ENCODE results near the gene PCK1. TPM values are rescaled to one million over a fixed set of nuclear protein-coding genes. Genes with fewer than 3 reads are reported as not detected.

Gene PCK1
- total RNA-seq, 4 donors from 2014 or later: 16.1 to 131 (median 65.2) TPM

DNA sequence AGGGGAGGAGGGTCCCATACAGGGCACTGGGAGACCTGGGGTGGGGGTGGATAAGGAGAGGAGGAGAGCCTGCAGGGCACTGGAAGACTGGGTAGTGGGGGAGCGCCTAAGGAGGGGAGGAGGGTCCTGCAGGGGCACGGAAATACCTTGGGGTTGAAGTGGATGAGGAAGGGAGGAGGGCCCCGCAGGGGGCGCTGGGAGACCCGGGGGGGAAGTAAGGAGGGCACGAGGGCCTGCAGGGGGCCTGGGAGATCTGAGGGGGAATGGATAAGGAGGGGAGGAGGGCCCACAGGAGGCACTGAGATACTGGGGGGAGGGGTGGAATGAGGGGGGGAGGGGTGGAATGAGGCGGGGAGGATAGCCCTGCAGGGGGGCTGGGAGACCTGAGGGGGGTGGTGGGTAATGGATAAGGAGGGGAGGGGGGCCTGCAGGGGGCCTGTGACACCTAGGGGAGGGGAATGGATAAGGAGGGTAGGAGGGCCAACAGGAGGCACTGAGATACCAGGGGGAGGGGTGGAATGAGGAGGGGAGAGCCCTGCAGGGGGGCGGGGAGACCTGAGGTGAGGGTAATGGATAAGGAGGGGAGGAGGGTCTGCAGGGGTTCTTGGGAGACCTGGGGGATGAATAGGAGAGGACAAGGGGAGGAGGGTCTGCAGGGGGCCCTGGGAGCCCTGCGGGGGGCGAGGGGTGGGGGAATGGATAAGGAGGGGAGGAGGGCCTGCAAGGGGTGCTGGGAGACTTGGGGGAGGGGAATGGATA, 35.4 kb upstream of the PCK1 start:
- Histone ChIP-seq H3K27me3 (no peaks in the 10 kb centered on the region), H3K9me3 (no peaks in the 10 kb centered on the region), H3K4me3 (no peak overlapping the region), H3K36me3 (no peaks in the 10 kb centered on the region), H3K27ac (no peak overlapping the region), H3K4me1 (no peaks in the 10 kb centered on the region)
- TF ChIP-seq POLR2A (IDR thresholded peaks at IDR 0.05) (no peak), EP300 (IDR thresholded peaks at IDR 0.05) (no peak)
- TF ChIP-seq, protein P1, sequence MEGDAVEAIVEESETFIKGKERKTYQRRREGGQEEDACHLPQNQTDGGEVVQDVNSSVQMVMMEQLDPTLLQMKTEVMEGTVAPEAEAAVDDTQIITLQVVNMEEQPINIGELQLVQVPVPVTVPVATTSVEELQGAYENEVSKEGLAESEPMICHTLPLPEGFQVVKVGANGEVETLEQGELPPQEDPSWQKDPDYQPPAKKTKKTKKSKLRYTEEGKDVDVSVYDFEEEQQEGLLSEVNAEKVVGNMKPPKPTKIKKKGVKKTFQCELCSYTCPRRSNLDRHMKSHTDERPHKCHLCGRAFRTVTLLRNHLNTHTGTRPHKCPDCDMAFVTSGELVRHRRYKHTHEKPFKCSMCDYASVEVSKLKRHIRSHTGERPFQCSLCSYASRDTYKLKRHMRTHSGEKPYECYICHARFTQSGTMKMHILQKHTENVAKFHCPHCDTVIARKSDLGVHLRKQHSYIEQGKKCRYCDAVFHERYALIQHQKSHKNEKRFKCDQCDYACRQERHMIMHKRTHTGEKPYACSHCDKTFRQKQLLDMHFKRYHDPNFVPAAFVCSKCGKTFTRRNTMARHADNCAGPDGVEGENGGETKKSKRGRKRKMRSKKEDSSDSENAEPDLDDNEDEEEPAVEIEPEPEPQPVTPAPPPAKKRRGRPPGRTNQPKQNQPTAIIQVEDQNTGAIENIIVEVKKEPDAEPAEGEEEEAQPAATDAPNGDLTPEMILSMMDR (IDR thresholded peaks at IDR 0.05): no peak
- WGBS, 2 donors: 75% methylated on average over 9 of the region's 10 CpGs
- no peak for DNase-seq (ENCODE audit: low spot score in 2 of 2)

DNA sequence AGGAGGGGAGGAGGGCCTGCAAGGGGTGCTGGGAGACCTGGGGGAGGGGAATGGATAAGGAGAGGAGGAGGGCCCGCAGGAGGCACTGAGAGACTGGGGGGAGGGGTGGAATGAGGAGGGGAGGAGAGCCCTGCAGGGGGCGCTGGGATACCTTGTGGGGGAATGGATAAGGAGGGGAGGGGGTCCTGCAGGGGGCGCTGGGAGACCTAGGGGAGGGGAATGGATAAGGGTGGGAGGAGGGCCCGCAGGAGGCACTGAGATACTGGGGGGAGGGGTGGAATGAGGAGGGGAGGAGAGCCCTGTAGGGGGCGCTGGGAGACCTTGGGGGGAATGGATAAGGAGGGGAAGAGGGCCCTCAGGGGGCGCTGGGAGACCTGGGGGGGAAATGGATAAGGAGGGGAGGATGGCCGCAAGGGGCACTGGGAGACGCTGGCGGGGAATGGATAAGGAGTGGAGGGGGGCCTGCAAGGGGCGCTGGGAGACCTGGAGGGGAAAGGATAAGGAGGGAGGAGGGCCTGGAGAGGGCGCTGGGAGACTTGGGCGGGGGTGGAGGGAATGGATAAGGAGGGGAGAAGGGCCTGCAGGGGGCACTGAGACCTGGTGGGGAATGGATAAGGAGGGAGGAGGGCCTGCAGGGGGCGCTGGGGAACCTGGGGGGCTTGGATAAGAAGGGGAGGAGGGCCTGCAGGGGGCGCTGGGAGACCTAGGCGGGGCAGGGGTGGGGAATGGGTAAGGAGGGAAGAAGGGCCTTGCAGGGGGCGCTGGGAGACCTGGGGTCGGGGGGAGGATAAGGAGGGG, 34.6 kb upstream of the PCK1 start:
- TF ChIP-seq EP300 (IDR thresholded peaks at IDR 0.05) (no peak), POLR2A (IDR thresholded peaks at IDR 0.05) (no peak)
- TF ChIP-seq, protein P1 (IDR thresholded peaks at IDR 0.05): no peak
- Histone ChIP-seq H3K36me3 (no peaks in the 10 kb centered on the region), H3K4me1 (no peaks in the 10 kb centered on the region), H3K27me3 (no peaks in the 10 kb centered on the region), H3K9me3 (no peaks in the 10 kb centered on the region), H3K4me3 (no peak overlapping the region), H3K27ac (no peak overlapping the region)
- 80 to 81% methylated on average over 17 of the region's 17 CpGs for WGBS, 2 donors
- no peak for DNase-seq (ENCODE audit: low spot score in 2 of 2)

GRCh38 chr20:57526885-57527460, 33.9 kb upstream of the PCK1 start:
- H3K4me3 ChIP-seq: no peak overlapping the region
- no peak overlapping the region for H3K27ac ChIP-seq
- no peak for DNase-seq (ENCODE audit: low spot score in 2 of 2)
- no peaks in the 10 kb centered on the region for H3K4me1 ChIP-seq
- H3K9me3 ChIP-seq: no peaks in the 10 kb centered on the region
- no peaks in the 10 kb centered on the region for H3K36me3 ChIP-seq
- H3K27me3 ChIP-seq: no peaks in the 10 kb centered on the region
- WGBS, 2 donors: 42 to 54% methylated on average over 19 of the region's 19 CpGs
- no peak for TF ChIP-seq POLR2A (IDR thresholded peaks at IDR 0.05)
- TF ChIP-seq EP300 (IDR thresholded peaks at IDR 0.05): no peak
- TF ChIP-seq, protein P1 (IDR thresholded peaks at IDR 0.05): no peak

DNA sequence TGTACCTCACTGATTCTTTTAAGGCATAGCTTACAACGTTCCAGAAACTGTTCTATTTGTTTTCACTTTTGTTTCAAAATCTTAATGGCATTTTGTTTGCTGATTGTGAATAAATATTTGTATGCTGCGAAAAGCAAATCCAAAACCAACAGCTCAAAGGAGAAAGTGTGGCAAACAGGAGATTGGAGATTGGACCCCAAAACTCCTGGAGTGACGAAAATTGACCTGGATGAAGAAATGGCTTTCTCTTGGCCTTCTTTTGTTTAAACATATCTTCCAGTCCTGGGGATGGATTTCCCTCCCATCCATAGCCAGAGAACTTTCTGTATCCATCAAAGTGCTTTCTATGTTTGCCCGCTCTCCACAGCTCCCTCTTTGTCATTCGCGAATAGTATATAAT, 33.2 kb upstream of the PCK1 start:
- Histone ChIP-seq H3K27me3 (no peaks in the 10 kb centered on the region), H3K9me3 (no peaks in the 10 kb centered on the region), H3K4me1 (no peaks in the 10 kb centered on the region), H3K4me3 (no peak overlapping the region), H3K36me3 (no peaks in the 10 kb centered on the region), H3K27ac (no peak overlapping the region)
- TF ChIP-seq, protein P1 (IDR thresholded peaks at IDR 0.05): no peak
- TF ChIP-seq POLR2A (IDR thresholded peaks at IDR 0.05): no peak
- TF ChIP-seq EP300 (IDR thresholded peaks at IDR 0.05): no peak
- DNase-seq (ENCODE audit: low spot score in 2 of 2): no peak
- 70 to 74% methylated on average over 6 of the region's 6 CpGs for WGBS, 2 donors

DNA sequence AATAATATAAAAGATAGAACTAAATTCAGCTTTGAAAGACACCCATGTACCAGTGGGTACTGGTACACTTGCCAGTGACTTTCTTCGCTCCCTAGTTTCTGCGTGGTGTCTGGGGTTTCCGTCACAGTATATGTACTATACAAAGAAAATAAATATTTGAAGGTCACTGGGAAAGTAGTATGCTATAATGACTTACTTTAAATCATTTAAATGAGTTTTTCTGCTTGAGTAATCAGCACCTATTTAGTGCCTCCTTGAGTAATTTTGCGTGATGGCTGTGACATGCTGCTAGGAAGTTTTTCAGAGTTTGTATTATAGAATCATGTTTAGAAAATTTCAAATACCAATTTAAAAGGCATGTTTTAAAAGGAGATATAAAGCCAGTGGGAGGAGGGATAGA, 32.8 kb upstream of the PCK1 start:
- Histone ChIP-seq H3K36me3 (no peaks in the 10 kb centered on the region), H3K9me3 (no peaks in the 10 kb centered on the region), H3K4me1 (no peaks in the 10 kb centered on the region), H3K27ac (no peak overlapping the region), H3K27me3 (no peaks in the 10 kb centered on the region), H3K4me3 (no peak overlapping the region)
- 92 to 93% methylated on average over 4 of the region's 4 CpGs for WGBS, 2 donors
- TF ChIP-seq, protein P1 (IDR thresholded peaks at IDR 0.05): no peak
- no peak for TF ChIP-seq EP300 (IDR thresholded peaks at IDR 0.05)
- no peak for TF ChIP-seq POLR2A (IDR thresholded peaks at IDR 0.05)
- DNase-seq (ENCODE audit: low spot score in 2 of 2): no peak

All from tibial nerve (tissue), 4 donors.